Hair follicular keratinocyte (primary cell): ENCODE data around the gene HMGB2. TPM values are rescaled to one million over a fixed set of nuclear protein-coding genes. Genes with fewer than 3 reads are reported as not detected.

ENCODE experiments used
- total RNA-seq: library from RNA; depleted of rRNA; stranded (reverse); fragments of >200 nt; gene quantifications from 2 replicates; pipeline ENCODE4 v1.2.3, GENCODE V29; 2015

The HMGB2 gene
- 59.8 and 131 TPM in 2 replicates for total RNA-seq

GRCh38 chr4:173334085-173334890, at the start of gene HMGB2:
Gene HMGB2, minus strand, starts transcription at chr4:173334358. Its CDS starts 709 bp downstream, at chr4:173333649.

GRCh38 chr4:173370477-173371291, 36.5 kb upstream of the HMGB2 start, which contains the start of gene SAP30:
Gene SAP30, plus strand, starts transcription at chr4:173370954. Its CDS starts 229 bp downstream, at chr4:173371183.

Other genes starting within 250 kb of the HMGB2 start
- 9.1 and 15.5 TPM in 2 replicates for gene GALNT7, start 165.5 kb downstream of the HMGB2 start, total RNA-seq
- 10.1 and 25.1 TPM in 2 replicates for gene SAP30, start 36.6 kb upstream of the HMGB2 start, total RNA-seq
- gene SCRG1, start 64.8 kb upstream of the HMGB2 start, total RNA-seq: not detected in 2 replicates
- gene HAND2, start 195.9 kb upstream of the HMGB2 start, total RNA-seq: not detected in 2 replicates